Measurements from ENCODE around the gene SMCO2. TPM values are rescaled to one million over a fixed set of nuclear protein-coding genes. Genes with fewer than 3 reads are reported as not detected.

Gene SMCO2
- total RNA-seq, 1 experiment from 2014 or later = 0.20 TPM

DNA sequence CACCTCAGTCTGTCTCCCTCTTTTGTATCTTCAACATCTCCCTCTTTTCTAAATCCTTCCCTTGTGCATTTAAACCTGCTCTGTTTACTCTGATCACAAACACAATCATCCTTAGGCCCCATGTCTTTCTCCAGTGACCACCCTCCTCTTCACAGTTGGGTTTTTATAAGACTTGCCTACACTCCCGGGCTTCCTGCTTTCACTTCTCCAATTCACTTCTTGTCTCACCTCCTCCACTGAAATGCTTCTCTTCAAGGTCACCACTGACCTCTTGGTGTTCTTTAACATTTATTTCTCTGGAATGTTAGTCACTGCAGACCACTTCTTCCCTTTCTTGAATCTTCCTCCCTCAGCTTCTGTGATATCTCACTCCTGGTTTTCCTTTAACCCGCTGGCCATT, 8.7 kb upstream of the SMCO2 start:
- Histone ChIP-seq H2BK5ac (ENCODE audit: insufficient read length, low read length) (no peak overlapping the region), H3K4me1 (ENCODE audit: insufficient read depth, low read length) (no peaks in the 10 kb centered on the region; the same call in 1 of the 2 replicates), H4K20me1 (ENCODE audit: control insufficient read depth, insufficient read depth, insufficient read length) (no peaks in the 10 kb centered on the region), H2AK5ac (ENCODE audit: insufficient read length, low read length) (no peak overlapping the region), H3K9ac (ENCODE audit: extremely low read depth, insufficient read length, low read length) (no peak overlapping the region), H3K79me2 (ENCODE audit: insufficient read depth, low read length) (no peaks in the 10 kb centered on the region), H3K56ac (ENCODE audit: insufficient read length, low read depth, low read length) (no peak overlapping the region), H3K4me2 (ENCODE audit: insufficient read depth, insufficient read length, low read length) (no peak overlapping the region), H3K14ac (ENCODE audit: insufficient read depth, low read length) (no peak overlapping the region), H2BK15ac (ENCODE audit: low read depth, low read length) (no peak overlapping the region), H3K27ac (ENCODE audit: insufficient read length, low read depth, low read length) (no peak overlapping the region), H2BK120ac (ENCODE audit: low read depth, low read length, poor library complexity, severe bottlenecking) (no peak overlapping the region), H4K8ac (replicated peaks; ENCODE audit: insufficient read length, low read depth, low read length) (no peak overlapping the region), H4K91ac (ENCODE audit: insufficient read length, low read depth, low read length) (no peak overlapping the region), H3K23ac (ENCODE audit: insufficient read length, low read depth, low read length) (no peak overlapping the region), H4K5ac (ENCODE audit: insufficient read length, low read depth, low read length) (no peak overlapping the region), H2AFZ (ENCODE audit: low read length) (no peak overlapping the region), H2BK12ac (ENCODE audit: insufficient read length, low read depth, low read length) (no peak overlapping the region), H3K27me3 (ENCODE audit: insufficient read depth, low read length) (no peaks in the 10 kb centered on the region), H3K79me1 (ENCODE audit: insufficient read depth, low read depth, low read length, poor library complexity, severe bottlenecking) (no peaks in the 10 kb centered on the region), H3K4ac (ENCODE audit: low read depth, low read length) (no peak overlapping the region), H2BK20ac (ENCODE audit: low read depth, low read length, poor library complexity, severe bottlenecking) (no peak overlapping the region), H3K9me3 (ENCODE audit: control insufficient read depth, low read depth, low read length) (no peaks in the 10 kb centered on the region), H3K23me2 (ENCODE audit: insufficient read length, low read depth, low read length, poor library complexity, severe bottlenecking) (no peaks in the 10 kb centered on the region), H3T11ph (ENCODE audit: low read length) (no peak overlapping the region), H3K18ac (ENCODE audit: insufficient read length, low read depth, low read length) (no peak overlapping the region)
- no CpG with 5 or more reads among the region's 2 CpGs for WGBS (ENCODE audit: extremely low coverage, insufficient read length, low lambda C conversion rate)
- Mint-ChIP-seq H3K27ac (no peak overlapping the region), H3K4me3 (no peak overlapping the region), H3K9me3 (peaks cover 16 to 18% of the 10 kb centered on the region in 2 experiments), H3K4me1 (peaks cover 17 to 29% of the 10 kb centered on the region in 2 experiments), H3K27me3 (ENCODE audit: low read depth) (peaks cover 13% of the 10 kb centered on the region), H3K36me3 (ENCODE audit: insufficient read depth in 1 of 3, low read depth in 3 of 3) (peaks cover 7 to 27% (median 12%) of the 10 kb centered on the region in 3 experiments)
- no peak for DNase-seq
- TF ChIP-seq, protein P1, sequence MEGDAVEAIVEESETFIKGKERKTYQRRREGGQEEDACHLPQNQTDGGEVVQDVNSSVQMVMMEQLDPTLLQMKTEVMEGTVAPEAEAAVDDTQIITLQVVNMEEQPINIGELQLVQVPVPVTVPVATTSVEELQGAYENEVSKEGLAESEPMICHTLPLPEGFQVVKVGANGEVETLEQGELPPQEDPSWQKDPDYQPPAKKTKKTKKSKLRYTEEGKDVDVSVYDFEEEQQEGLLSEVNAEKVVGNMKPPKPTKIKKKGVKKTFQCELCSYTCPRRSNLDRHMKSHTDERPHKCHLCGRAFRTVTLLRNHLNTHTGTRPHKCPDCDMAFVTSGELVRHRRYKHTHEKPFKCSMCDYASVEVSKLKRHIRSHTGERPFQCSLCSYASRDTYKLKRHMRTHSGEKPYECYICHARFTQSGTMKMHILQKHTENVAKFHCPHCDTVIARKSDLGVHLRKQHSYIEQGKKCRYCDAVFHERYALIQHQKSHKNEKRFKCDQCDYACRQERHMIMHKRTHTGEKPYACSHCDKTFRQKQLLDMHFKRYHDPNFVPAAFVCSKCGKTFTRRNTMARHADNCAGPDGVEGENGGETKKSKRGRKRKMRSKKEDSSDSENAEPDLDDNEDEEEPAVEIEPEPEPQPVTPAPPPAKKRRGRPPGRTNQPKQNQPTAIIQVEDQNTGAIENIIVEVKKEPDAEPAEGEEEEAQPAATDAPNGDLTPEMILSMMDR (conservative IDR thresholded peaks at IDR 0.05) = no peak
